NCI-H2081 treated with DMSO at 0.1 percent for 48 hours (cell line): ENCODE data around the gene DOCK2.

ENCODE experiments used
- DNase-seq: peaks from one replicate; lab custom pipeline; 2025; lab: John Stamatoyannopoulos, UW

DOCK2 gene

DNA sequence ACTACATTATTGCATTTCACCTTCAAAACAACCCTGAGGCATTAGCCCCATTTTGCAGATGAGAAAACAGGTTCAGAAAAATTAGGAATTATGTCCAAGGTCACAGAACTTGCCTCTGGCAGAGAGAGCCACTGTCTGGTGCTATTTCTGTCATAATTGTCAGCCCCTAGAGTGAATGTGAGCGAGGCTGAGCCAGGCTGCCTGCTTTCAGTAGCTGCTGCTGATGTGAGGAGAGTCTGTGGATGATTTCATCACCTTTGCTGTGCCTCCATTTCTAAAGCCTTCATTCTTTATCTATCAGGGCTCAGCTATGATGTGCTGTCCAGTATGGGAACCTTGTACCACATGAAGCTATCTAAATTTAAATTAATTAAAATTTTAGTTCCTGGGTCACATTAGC lies 271.8 kb downstream of the DOCK2 start:
- DNase-seq: no peak

DNA sequence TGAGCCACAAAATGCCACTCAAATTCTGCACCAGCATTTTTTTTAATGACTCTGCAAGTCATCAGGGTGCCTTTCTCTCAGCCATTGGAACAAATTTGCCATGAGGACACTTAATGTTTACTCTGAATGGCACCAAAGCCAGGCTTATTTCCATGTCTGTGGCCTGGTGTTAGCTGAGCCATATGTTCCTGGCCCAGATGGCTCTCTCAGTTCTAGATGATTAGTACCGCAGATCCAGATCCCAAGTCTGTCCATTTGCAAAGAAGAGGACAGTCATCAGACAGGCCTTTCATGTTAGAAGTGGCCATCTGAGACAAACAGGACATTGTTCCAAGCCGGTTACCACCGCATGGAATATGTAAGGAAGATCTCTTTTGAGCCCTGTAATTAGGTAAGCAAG lies 272.9 kb downstream of the DOCK2 start:
- DNase-seq: no peak

DNA sequence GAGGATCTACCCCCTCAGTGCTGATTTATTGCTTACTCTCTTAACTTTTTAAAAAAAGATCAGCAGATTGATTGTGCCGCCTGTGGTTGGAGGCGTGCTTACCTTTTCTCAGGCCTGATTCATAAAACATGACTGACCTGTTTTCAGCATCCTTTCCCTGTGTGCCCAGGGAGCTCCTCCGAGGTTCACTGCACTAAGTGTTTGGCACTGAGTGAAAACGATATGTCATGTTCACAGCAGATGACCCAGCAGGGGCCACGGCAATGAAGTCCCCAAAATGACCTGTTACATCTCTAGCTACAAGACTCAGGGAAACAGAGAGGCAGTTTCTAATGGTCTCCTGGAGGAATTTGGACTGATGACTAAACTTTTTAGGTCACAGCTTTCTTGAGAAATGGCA lies 273.3 kb downstream of the DOCK2 start:
- no peak for DNase-seq

DNA sequence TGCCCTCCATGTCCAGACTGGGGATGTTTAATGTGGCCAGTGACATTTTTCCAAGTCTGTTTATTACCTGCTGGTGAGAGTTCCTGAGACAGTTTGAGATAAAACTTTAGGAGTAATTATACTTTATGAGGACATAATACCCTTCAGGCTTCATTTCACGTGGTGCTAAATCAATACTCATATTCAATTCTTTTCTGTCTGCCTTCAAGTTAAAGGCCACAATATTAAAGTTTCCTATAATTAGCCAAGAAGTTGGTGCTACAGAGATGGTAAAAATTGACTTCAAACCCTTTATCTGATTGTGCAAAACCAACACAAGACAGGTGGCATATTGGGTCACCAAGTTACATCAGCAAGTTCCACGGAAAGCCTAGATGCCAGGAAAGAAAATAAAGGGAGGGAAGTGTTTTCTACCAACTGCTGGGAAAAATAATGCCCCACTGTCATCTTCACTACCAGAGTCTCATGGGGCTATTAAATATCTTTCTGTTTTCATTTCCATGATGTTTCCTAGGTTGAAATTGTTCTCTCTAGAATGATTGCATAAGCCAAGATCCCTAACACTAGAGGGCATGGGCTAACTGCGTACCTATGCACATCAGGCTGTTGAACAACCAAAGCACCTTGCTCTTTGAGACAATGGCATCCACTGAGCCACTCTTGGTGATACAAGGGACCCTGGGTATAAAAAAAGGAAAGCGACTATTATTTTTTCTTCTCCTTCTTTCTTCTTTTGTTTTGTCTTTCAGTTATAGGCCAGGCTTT lies 274.6 kb downstream of the DOCK2 start:
- DNase-seq: no peak

DNA sequence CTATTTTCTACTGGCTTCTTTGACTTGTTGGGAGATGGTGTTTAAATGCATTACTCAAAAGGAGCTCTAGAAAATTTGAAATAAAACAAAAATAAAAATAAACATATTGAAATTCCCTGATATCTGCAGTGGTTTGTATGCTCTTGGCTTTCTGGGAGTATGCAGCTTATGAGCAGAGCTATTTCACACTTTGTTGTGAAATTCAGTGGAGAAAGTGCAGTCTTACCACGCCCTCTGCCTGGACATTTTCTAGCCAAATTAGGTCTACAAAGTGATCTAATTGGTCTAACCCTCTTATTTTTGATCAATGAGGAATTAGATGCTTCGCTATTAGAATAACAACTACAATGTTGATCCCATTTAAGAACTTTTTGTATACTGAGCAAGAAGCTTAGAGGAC lies 276.4 kb downstream of the DOCK2 start:
- DNase-seq: no peak

DNA sequence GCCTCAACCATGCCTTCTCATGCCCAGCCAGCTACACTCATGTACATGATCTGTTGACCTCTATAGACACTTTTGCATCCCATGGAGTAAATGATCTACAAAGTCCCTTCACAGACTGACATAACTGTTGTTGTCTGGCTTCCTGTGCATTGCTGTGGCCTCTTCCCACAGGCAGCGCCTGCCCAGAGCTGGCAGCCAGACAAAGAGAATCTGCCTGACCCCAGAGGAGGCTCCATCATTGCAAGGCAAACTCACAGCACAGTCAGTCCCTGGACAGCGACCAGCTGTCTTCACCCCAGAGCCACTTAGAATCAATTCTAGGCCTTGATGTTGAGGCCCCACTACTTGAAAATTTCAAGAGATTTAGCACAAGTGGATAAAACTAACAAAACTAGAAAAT lies 277.7 kb downstream of the DOCK2 start:
- no peak for DNase-seq

DNA sequence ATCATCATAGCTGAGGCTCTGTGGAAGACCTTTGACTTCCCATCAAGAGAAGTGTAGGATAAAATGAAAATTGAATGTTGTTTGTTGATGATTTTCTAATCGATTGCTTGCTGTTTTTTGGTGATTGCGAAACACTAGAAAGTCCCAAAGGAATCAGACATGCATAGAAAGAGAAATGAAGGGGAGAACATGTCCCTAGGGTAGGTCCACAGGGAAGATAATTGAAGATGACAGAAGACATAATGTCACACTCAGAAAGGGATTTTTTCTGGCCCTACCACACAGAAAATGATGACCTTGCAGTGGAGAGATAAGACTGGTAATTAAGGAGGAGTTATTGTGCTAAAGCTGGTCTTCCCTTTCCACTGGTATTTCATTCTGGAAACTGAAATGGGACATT lies 280.4 kb downstream of the DOCK2 start:
- no peak for DNase-seq

DNA sequence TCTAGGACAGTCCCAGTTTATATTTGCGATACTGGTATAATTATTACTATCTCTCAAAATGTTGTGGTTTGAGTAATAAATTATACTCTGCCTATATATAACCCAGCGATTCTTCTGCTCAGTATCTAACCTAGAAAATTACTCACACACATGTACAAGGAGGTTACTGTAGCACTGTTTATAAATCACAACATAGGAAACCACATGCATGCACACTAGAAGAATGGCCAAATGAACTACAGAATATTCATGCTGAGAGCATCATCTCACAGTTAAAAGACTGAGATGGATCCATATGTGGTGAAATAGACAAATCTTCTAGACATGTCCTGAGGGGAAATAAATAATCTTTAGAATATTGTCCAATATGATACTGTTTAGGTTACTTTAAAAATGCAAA lies 281.2 kb downstream of the DOCK2 start:
- DNase-seq: no peak

DNA sequence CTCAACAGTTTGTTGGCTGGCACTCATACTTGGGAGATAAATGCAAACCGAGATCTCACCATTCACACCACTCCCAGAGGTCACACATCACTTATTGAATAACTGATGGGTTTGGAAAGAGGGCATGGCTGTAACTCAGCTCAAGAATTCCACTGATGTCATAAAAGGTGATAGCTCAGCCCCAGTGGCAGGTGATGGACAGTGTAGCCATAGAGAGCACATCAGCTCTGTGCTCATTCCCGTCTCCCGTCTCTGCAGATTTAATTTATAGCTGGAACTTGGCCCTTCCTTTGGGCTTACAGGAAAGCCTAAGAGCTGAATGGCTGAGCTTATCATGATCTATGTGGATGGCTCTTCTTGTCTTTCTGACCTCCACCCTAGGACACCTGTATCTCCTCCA lies 283.4 kb downstream of the DOCK2 start:
- no peak for DNase-seq

DNA sequence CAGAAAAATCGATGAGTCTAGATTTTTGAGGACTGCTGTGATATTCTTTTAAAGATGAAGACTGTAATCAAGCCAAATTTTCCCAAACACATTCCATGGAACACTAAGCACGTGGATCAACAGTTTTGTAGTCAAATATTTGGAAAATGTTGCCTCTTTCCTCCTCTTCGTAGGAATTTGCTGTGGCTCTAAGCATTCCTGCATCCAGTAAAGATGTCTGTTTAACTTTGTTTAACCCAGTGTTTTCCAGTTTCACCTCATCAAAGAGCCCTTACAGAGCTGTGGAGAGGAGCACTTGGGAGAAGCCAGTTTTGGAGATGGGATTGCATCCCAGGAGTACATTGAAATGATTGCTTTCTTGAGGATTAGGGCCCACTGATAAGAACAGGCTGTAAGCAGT lies 284.3 kb downstream of the DOCK2 start:
- no peak for DNase-seq

DNA sequence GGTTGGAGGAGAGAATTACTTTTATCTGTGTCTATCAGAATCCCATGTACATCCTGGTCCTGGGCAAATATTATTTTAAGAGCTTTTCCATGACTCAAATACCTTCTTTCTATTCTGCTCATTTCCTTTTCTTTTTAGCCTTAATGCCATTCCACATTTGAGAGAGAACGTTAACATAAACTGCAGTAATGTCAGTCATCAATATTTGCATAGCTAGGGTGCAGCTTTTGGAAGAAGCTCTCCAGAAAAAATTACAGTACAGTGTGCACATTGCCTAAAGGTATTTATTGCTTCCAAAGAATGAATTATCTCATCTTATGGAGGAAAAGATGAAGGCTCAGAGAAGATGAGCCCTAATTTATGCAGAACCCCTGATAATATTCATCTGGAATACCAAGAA lies 284.9 kb downstream of the DOCK2 start:
- DNase-seq: no peak

DNA sequence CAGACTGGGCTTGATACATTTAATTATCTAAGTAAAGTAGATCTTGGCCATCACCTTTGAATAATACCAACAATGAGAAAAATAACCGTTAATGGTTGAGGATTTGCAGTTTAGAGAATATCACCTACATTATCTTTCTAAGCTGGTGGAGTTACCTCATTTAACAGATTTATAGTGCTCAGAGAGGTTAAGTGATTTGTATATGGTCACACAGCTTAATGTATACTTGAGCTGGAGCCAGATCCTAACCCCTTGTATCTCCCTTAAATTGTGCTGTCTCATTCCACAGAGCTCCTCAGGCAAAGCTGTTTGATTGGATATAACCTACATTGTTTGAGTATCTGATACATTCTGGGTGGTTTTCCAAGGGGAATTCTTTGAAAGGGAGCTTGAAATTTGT lies 285.4 kb downstream of the DOCK2 start:
- no peak for DNase-seq

DNA sequence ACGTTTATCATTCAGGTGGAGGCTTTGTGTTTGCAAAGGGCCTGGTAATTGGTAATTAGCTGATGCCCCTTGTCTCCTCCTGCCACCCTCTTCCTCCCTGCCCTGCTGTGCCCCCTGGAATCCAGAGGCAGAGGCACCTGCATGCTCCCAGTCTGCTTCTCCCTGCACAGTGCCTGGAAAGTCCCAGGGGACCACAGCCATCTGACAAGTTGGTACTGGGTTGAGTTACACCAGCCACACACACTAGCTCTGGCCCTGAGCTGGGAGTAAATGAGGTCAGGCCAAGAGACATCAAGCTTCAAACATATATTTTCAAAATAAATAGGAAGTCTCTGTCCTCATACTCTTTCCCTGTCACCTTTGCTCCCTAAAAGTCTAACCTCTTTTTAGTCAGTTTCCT lies 286.9 kb downstream of the DOCK2 start:
- DNase-seq: no peak

DNA sequence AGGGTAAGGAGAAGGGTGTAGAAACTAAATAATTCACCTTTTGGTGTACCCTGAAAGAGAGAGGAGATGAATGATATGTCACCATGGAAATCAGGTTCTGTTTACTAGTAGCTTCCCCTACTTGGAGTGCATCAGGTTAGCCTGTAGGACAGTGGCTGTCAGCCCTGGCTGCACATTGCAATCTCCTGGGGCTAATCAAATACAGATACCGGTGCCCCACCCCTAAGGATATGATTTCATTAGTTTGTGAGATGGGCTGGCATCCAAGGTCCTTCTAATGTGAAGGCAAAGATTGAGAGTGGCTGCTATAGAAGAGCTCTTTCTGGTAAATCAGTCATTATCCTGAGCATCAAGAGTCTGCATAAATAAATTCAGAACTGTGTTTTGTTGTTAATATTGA lies 296.1 kb downstream of the DOCK2 start:
- no peak for DNase-seq

DNA sequence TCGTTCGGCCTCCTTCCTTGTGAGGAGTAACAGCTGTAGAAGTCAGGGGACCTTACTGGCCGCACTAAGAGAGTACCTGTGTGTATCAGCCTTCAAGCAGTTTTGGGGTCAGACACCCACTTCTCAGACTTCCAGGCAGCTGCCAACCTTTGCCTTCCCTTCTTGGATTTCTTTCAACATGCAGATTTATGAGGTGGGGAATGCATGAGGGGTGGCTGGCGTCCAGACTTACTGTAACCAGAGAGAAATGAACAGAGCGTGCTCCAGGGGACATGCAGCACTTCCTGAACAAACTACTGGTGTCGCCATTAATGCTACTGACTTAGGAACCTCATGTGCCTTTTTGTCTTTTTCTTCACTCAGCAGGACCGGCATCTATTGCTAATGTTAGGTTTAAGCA lies 296.5 kb downstream of the DOCK2 start:
- DNase-seq: no peak

DNA sequence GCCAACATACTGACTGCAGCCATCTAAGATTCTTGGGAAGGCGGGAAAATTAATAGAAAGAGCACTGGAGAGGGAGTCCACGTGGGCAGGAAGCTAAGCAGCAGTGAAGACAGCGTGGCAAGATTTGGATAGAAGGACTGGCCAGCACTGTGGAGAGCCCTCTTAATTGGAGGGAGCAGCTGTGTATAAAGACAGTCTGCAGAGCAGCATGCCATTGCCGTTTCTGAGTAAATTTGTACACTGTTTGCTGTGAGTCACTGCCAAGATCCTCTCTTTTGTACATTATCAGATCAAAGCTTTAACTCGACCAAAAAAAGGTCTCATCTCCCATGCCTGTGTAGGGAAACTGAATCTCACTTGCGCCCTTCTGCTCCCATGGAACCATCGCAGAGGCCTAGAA lies 297.9 kb downstream of the DOCK2 start:
- no peak for DNase-seq

DNA sequence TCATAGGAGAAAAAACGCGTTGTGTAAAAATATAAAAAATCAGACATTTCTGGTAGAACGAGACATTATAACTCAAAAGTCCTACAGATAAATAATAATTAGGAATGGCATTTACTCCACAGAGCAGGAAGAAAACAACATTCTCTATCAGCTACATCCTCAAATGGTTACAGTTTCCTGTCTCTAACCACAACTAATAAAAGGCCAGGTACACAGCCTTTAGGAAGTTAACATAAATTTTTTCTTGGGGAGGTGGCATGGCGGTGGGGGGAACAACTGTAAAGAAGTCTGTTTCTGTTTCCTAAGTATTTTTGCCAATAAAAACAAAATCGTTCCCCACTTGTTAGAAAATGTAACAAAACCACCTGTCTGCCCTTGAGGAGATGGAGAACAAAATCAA lies 298.7 kb downstream of the DOCK2 start:
- no peak for DNase-seq

DNA sequence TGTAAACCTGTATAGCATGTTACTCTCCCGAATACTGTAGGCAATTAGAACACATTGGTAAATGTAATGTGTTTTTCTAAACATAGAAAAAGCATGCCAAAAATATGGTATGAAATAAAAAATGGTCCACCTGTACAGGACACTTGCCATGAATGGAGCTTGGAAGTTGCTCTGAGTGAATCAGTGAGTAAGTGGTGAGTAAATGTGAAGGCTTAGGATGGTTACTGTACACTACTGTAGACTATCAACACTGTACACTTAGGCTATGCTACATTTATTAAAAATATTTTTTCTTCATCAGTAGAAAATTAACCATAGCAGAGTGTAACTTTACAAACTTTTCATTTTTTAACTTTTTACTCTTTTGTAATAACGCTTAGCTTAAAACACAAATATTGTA lies 301.4 kb downstream of the DOCK2 start:
- no peak for DNase-seq

DNA sequence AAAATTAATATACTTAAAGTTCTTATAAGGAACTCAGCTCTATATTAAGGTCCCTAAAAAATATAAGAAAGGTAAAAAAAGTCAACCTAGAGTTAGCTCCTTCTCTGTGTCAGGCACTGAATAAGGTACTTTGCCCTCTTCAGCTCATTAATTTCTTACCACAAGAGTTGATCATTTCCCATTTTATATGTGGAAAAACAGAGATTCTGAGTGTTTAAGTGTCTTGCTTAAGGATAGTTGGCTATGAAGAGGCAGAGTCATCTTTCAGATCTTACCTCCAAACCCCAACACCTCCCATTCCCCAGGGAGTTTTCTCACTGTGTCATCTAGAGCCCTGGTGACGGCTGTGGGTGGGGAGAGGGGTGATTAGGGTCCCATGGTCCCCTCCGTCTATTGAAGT lies 302.7 kb downstream of the DOCK2 start:
- DNase-seq: no peak

DNA sequence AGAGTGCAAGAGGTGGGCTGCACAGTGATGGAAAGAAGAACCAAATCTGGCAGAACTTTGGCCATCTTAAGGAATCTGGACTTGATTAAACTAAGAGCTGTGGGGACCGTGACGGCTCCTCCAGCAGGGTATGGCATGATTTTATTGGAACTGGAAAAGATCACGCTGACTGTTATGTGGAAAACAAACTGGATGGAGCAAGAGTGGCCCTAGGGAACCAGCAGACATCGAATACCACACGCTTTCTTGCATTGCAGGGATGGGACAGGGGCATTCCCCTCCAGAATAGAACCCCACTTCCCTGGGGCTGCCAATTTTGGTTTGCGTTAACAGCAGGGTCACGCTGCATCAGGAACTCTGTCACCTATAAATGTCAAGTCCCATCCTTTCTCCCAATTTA lies 304.5 kb downstream of the DOCK2 start:
- DNase-seq: no peak

DNA sequence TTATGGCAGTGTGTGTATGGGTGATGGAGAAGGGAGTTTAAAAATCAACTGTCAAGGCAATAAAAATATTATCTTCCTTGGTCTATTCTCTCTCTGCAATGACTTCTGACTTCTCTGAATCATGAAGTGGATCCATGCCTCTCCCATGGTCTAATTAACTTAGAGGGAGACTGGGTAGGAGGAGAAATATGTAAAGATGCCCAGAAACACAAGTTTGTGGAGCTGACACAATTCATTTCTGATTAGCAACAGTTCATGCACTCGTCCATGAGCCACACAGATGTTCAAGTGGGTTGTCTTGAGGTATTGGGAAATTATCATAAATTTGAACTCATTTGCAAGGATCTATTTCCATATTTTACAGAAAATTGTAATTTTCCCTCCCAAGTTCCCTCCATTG lies 305.1 kb downstream of the DOCK2 start:
- no peak for DNase-seq

DNA sequence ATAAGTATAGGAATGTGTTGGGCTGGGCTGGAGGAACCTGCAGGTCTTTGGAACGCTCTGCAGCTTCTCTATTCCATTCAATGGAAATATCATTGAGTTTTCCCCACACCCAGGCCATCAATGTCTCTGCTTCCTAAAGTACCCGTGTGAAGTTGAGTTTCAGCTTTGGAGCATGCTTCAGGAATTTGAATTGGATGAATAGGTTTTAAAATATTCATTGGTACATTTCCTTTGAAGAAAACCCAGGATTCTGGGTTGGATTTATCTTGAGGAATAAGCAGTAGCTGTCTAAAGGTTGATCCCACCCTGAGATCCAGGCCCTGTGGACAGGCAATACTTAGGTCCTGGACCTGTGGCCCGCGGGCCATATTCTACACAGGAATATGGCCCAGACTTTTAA lies 306.0 kb downstream of the DOCK2 start:
- DNase-seq: no peak

DNA sequence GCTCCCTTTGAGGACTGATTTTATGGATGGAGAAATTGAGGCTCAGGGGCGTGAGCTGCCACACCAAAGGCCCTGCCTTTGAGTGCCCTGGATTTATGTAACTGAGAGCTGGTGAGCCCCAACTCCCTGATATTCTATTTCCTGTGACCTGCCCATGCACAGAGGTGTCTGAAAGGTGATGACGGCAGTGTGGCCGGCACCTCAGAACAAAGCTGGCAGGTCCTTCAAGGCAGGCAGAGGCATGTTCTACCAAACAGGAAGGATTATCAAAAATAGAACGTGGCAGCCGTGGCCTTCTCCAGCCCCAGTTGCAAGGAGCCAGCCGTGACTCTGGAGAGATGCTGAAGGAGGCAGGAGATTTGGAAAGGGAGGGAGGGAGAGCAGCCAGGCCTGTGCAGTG lies 307.0 kb downstream of the DOCK2 start:
- DNase-seq: no peak

DNA sequence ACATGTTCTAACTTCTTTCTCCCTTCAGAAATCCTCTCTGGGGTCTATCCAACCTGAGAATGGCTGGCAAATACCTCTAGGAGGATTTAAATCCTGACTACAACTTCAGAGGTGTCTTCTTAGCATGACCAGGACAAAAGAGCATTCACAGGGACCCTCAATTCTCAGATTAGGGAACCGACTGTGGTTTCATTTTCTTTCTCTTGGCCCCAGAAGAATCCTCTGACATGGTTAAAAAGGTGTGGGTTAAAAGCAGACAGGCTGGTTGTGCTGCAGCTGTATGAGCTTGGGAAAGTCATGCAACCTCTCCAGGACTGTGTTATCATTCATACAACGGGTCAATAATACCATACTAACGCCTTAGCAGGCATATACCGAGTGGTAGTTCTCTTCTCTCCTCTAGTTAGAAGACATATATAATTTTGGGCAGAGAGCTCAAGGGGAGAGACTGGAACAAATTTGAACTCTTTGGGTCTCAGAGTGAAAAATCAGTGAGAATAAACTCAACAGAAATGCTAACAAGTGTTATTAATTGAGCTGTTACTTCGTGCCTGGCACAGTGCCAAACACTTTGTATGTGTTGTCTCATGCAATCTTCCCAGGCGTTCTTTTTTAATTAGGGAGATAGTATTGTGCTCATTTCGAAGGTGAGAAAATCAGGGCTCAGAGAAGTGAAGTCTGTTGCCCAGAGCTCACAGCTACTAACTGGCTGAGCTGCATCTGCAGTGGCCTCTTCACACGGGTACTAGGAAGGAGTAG lies 308.0 kb downstream of the DOCK2 start:
- no peak for DNase-seq
